HEK293T (cell line): ENCODE data around the gene RASSF4.

Experiments used
- CTCF ChIA-PET: fragments of 350-600 bp; formaldehyde crosslinking; extraction: SDS; loops from one replicate; lab custom pipeline; 2021; ENCODE audit warnings: antibody characterized with exemption, inconsistent platforms; lab: Yijun Ruan, JAX
- POLR2A ChIA-PET: fragments of 350-600 bp; formaldehyde crosslinking; extraction: SDS; loops from one replicate; lab custom pipeline; 2020; ENCODE audit warnings: antibody characterized with exemption, inconsistent platforms; lab: Yijun Ruan, JAX
- DNase-seq: peaks from one replicate; pipeline ENCODE4 v3.0.0; 2012; ENCODE audit warnings: mixed read lengths; ENCODE audit errors: extremely low spot score
- ARNT ChIP-seq: fragments of 450-650 bp; IDR thresholded peaks from 2 replicates; pipeline ENCODE4 v1.6.1; 2017; ENCODE audit warnings: mild to moderate bottlenecking
- BHLHE40 ChIP-seq: fragments of 450-650 bp; IDR thresholded peaks from 2 replicates; pipeline ENCODE4 v1.6.1; 2016; ENCODE audit warnings: mild to moderate bottlenecking, moderate library complexity, borderline replicate concordance
- CTBP1 ChIP-seq: fragments of 450-650 bp; IDR thresholded peaks from 2 replicates; pipeline ENCODE4 v1.6.1; 2016; ENCODE audit warnings: borderline replicate concordance
- ELF4 ChIP-seq: fragments of 450-650 bp; IDR thresholded peaks from 2 replicates; pipeline ENCODE4 v1.6.1; 2017; ENCODE audit warnings: antibody characterized with exemption
- FOXA1 ChIP-seq: fragments of 450-650 bp; IDR thresholded peaks from 2 replicates; pipeline ENCODE4 v1.6.1; 2016; ENCODE audit warnings: mild to moderate bottlenecking
- FOXK2 ChIP-seq: fragments of 450-650 bp; IDR thresholded peaks from 2 replicates; pipeline ENCODE4 v1.6.1; 2016; ENCODE audit warnings: mild to moderate bottlenecking
- FOXM1 ChIP-seq: fragments of 450-650 bp; IDR thresholded peaks from 2 replicates; pipeline ENCODE4 v1.6.1; 2017; ENCODE audit warnings: mild to moderate bottlenecking, borderline replicate concordance
- HDGF ChIP-seq: fragments of 450-650 bp; IDR thresholded peaks from 2 replicates; pipeline ENCODE4 v1.6.1; 2017; ENCODE audit warnings: antibody characterized with exemption, borderline replicate concordance
- L3MBTL2 ChIP-seq: fragments of 450-650 bp; conservative IDR thresholded peaks from 2 replicates; pipeline ENCODE4 v1.6.1; 2016; ENCODE audit warnings: mild to moderate bottlenecking
- LEF1 ChIP-seq: fragments of 450-650 bp; IDR thresholded peaks from 2 replicates; pipeline ENCODE4 v1.6.1; 2017; ENCODE audit warnings: mild to moderate bottlenecking, borderline replicate concordance
- NFRKB ChIP-seq: fragments of 450-650 bp; IDR thresholded peaks from 2 replicates; pipeline ENCODE4 v1.6.1; 2016; ENCODE audit warnings: mild to moderate bottlenecking, moderate library complexity
- PKNOX1 ChIP-seq: fragments of 450-650 bp; IDR thresholded peaks from 2 replicates; pipeline ENCODE4 v1.6.1; 2016
- SP1 ChIP-seq: fragments of 450-650 bp; IDR thresholded peaks from 2 replicates; pipeline ENCODE4 v1.6.1; 2017
- SUZ12 ChIP-seq: fragments of 450-650 bp; IDR thresholded peaks from 2 replicates; pipeline ENCODE4 v1.6.1; 2016; ENCODE audit warnings: mild to moderate bottlenecking
- TARDBP ChIP-seq: fragments of 450-650 bp; IDR thresholded peaks from 2 replicates; pipeline ENCODE4 v1.6.1; 2016
- ZNF384 ChIP-seq: fragments of 450-650 bp; IDR thresholded peaks from 2 replicates; pipeline ENCODE4 v1.6.1; 2016

Gene RASSF4

GRCh38 chr10:44913350-44914081 is 46.1 kb upstream of the RASSF4 start:
- CTCF ChIA-PET = no interaction called here
- POLR2A ChIA-PET = no interaction called here
- no peak for DNase-seq
- TF ChIP-seq HDGF = no peak
- TF ChIP-seq FOXA1 = no peak
- TF ChIP-seq SP1 = no peak
- TF ChIP-seq L3MBTL2 = no peak
- no peak for TF ChIP-seq NFRKB

GRCh38 chr10:44914891-44915290 is 44.7 kb upstream of the RASSF4 start:
- ChIA-PET POLR2A (no interaction called here), CTCF (interaction anchor here (1.1 kb wide), 1 partner anchor 10 kb away, joined by 3 read pairs; no protein-coding TSS in a partner anchor)
- TF ChIP-seq CTBP1 = no peak
- TF ChIP-seq NFRKB = no peak
- TF ChIP-seq SP1 = no peak
- no peak for TF ChIP-seq FOXM1
- no peak for TF ChIP-seq FOXA1
- no peak for TF ChIP-seq PKNOX1
- TF ChIP-seq FOXK2 = no peak
- no peak for TF ChIP-seq ELF4
- DNase-seq = no peak

DNA sequence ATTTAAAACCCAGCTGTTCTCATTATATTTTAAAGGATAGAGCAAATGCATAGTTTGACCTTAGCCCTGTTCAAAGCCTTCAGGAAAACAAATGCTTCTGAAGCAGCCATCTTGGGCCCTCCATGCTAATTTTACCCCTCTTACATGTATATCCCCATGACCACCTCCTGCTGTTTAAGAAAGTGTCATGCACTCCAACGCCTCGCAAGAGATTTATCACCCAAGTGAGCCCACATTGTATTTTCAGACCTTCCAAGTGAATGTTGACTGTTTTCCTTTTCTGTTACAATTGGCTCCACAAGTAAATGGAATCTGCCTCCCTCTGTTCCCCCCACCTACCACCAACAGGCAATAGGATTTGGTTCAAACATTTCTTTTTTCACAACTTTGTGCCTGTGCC is 43.2 kb upstream of the RASSF4 start:
- POLR2A ChIA-PET = no interaction called here

GRCh38 chr10:44917848-44918247 is 41.8 kb upstream of the RASSF4 start:
- ChIA-PET POLR2A (no interaction called here), CTCF (no interaction called here)
- no peak for DNase-seq
- TF ChIP-seq FOXK2 = no peak
- no peak for TF ChIP-seq ELF4
- TF ChIP-seq NFRKB = no peak
- no peak for TF ChIP-seq LEF1
- TF ChIP-seq HDGF = no peak
- TF ChIP-seq SUZ12 = no peak
- TF ChIP-seq BHLHE40 = no peak
- no peak for TF ChIP-seq SP1
- no peak for TF ChIP-seq ZNF384
- TF ChIP-seq FOXA1 = no peak
- TF ChIP-seq PKNOX1 = no peak
- no peak for TF ChIP-seq TARDBP

More for the DNA sequence above, 43.2 kb upstream of the RASSF4 start:
- no peak for DNase-seq
- TF ChIP-seq ZNF384 (no peak), PKNOX1 (peak; percentile 49)
- CTCF ChIA-PET = no interaction called here

- POLR2A ChIA-PET = no interaction called here
- no peak for DNase-seq
- CTCF ChIA-PET = interaction anchor here (0.7 kb wide), 1 partner anchor 11 kb away, joined by 3 read pairs; no protein-coding TSS in a partner anchor
- TF ChIP-seq ZNF384 (no peak), FOXM1 (no peak), ELF4 (no peak), FOXA1 (no peak), SUZ12 (no peak), SP1 (no peak), PKNOX1 (no peak), L3MBTL2 (no peak), CTBP1 (no peak), LEF1 (no peak), ARNT (no peak), TARDBP (no peak), HDGF (no peak), FOXK2 (no peak)
Observed at GRCh38 chr10:44920252-44920651, 39.4 kb upstream of the RASSF4 start.

GRCh38 chr10:44921061-44921460 is 38.5 kb upstream of the RASSF4 start:
- POLR2A ChIA-PET = interaction anchor here (0.7 kb wide), 1 partner anchor 13 kb away, joined by 3 read pairs; no protein-coding TSS in a partner anchor
- TF ChIP-seq FOXA1 (no peak), FOXM1 (no peak), ARNT (no peak), SP1 (no peak), LEF1 (no peak), ZNF384 (no peak), PKNOX1 (no peak), L3MBTL2 (no peak)
- CTCF ChIA-PET = interaction anchor here (1.0 kb wide), 1 partner anchor 11 kb away, joined by 3 read pairs; no protein-coding TSS in a partner anchor
- no peak for DNase-seq
